GM19193 (cell line): Measurements from ENCODE around the gene ZNF579.

Experiments
- POLR2A ChIP-seq: IDR thresholded peaks from 4 replicates; pipeline ENCODE4 v1.6.1; 2011; ENCODE audit not compliant: insufficient read depth, insufficient read length; ENCODE audit errors: extremely low read depth

ZNF579 gene

DNA sequence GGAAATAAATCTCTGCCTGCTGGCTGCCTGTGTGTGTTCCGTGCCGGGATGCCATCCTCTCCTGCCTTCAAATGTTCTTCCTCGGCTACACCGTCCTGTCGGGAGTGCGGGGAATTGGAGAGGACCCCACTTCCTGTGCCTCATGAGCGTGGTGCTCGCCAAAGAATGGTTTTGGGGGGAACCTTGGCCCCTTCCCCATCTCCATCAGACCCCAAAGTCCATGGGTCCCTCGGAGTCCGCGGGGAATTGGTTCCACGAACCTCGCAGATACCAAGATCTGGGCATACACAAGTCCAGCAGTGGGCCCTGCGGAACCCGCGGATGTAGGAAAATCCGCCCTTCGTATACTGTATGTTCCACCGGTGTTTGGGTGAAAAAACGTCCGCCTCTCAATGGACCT is 22.5 kb upstream of the ZNF579 start:
- TF ChIP-seq POLR2A: no peak

DNA sequence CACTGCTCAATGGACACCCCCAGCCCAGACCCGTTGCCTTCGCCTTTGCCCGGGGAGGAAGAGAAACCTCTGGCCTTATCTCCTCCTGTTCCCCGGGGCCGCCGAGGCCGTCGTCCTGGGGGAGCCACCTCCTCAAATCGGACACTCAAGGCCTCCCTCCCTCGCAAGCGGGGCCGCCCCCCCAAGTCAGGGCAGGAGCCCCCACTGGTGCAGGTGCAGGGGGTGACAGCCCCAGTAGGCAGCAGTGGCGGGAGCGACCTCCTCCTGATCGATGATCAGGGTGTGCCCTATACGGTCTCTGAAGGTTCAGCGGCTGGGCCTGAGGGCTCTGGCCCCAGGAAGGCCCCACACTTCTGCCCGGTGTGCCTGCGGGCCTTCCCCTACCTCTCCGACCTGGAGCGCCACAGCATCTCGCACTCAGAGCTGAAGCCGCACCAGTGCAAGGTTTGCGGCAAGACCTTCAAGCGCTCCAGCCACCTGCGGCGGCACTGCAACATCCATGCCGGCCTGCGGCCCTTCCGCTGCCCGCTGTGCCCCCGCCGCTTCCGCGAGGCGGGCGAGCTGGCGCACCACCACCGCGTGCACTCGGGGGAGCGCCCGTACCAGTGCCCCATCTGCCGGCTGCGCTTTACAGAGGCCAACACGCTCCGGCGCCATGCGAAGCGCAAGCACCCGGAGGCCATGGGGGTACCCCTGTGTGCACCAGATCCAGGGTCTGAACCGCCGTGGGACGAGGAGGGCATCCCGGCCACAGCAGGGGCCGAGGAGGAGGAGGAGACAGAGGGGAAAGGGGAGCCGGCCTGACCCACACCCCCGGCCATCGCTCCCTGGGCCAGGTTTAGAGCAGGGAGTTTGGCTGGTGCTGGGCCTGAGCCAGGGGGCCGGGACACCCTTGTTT is 21.7 kb upstream of the ZNF579 start:
- no peak for TF ChIP-seq POLR2A

DNA sequence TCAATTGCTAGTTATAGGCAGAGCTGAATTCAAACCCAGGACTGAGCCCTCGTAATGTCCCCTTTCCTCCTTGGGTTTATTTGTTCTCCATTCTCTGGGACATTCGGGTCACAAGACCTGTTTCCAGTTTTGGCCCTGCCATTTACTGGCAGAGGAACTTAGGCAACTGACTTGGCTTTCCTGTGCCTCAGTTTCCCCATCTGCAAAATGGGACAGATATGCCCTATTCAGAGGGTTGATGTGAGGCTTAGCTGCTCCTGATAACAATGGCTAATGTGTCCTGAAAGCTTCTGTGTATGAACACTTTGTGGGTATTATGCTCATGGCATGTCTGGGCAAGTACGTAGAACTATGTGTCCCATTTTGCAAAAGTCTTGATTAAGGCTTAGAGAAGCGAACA is 20.4 kb upstream of the ZNF579 start:
- no peak for TF ChIP-seq POLR2A

DNA sequence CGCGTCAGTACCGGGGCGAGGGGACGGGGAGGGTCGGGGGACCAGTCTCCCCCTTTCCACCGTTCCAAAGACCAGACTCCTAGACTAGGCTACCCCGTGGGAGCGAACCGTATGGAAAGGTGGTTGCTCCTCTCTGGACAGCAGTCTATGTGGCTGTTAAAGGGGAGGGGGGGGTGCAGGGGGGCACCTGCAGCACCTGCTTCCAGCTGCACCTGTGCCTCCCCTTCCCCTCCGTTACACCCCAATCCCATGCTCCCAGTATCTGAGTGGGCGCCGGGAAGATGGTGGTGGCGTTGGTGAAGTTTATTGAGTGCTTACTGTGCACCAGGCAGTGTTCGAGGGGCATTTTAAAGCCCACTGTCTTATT is 20.0 kb upstream of the ZNF579 start:
- peak; percentile 39 for TF ChIP-seq POLR2A

DNA sequence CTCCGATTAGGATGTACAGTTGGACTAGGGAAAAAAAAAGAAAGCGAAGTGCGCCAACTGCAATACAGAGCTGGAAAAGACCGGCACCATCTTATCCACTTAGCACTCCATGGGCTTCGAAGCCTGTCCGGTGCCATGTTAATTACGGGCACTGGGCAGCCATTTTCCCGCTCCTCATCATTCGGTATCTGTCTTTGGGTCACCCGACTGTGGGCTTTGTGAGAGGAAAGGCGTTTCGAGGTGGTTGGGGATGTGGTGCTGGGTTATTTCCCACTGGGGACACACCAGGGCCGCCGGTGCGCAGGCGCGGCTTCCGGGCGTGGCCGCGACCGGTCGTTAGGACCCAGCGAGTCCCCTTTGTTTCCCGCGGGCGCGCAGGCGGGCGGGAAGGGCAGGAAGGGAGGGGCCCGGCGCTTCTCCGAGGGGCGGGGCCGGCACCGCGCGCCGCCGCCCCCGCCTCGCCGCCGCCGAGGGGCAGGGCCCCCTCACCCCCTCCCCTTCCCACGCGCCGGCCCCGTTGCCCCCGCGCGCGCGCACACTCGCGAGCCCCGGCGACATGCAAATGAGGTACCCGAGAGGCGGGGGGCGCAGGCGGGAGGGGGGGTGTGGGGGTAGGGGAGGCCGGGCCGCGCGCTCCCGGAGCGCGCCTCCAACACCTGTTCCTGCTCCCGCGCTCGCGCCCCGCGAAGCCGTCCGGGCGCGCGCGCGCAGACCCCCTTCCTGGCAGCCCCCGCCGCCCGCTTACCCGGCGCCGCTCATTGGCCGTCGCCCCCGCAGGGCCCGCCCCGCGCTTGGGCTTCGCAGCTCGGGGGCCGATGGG is 19.4 kb upstream of the ZNF579 start, which contains the start of gene ZNF524:
Gene ZNF524, plus strand, starts transcription at position 447 of the 820 bp plus-strand sequence. CDS start 1,825 bp downstream, outside the sequence.
- TF ChIP-seq POLR2A: peak; percentile 29

DNA sequence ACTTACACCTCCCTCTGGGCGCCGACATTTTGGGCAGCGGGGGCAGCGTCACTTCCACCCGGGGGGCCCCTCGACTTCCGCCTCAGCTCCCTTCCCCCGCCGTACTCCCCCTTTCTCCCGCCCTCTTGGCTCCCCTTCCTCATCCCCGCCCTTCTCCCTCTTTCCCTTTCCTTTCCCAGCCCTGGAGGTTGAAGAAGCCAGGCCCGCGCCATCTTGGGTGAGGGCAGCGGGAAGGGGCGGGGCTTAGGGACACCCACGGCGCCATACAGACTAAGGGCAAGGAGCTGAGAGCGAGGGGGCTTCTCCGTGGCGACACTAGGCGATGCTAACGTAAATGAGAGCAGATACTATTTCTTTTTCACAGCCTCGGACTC is 18.8 kb upstream of the ZNF579 start, which contains the start of gene FIZ1:
Gene FIZ1, minus strand, starts transcription at position 50 of the 374 bp plus-strand sequence. CDS start 1,652 bp downstream, outside the sequence.
- no peak for TF ChIP-seq POLR2A

DNA sequence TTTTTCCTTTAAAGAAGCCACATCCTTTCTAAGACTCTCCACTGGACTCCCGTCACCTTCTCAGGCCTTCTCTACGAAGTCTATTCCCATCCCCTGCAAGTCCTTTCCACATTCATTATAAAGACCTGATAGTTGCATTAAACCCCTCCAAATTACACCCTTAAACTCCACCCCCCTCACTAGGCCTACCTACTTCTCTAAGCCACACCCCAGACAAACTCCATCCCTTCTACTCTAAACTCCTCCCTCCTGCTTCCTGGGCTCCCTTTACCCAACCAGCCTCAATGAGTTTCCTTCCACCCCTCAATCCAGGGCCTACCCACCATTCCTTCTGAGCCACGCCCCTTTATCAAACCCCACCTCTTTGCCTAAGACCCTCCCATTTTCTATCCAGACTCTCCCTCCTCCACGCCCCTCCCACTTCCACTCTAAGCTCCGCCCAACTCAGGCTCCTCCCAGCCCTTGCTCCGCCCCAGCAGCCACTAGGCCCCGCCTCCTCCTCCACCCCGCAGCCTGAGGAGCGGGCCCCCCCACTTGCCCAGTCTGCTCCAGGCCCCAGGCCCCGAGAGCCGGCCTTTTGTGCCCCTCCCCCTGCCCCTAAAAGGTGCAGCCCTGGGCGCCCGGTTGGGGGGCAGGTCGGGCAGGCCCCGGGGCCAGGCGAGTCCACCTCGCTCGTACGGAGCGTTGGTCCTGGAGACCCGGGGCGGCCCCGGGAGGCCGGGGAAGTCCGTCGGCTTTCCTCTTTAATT is 18.2 kb upstream of the ZNF579 start:
- TF ChIP-seq POLR2A: peak; percentile 66

DNA sequence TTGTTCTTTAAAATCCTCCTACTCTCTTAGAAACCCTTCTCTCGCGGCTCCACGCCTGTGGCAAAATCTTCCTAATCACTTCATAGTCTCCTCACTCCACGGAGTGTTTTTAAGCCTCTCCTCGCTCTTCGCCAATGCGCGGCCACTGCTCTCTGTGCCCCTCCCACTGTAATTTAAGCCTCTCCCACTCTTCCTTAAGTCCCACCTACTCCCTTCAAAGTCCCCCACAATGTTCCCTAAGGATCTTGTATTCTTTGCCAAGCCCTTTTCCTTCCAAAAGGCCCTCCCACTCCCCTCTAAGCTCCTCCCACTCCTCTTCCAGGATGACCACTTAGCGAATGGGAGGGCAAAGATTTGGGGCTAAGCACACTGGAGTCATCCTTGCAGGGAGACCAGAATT is 17.4 kb upstream of the ZNF579 start:
- no peak for TF ChIP-seq POLR2A

DNA sequence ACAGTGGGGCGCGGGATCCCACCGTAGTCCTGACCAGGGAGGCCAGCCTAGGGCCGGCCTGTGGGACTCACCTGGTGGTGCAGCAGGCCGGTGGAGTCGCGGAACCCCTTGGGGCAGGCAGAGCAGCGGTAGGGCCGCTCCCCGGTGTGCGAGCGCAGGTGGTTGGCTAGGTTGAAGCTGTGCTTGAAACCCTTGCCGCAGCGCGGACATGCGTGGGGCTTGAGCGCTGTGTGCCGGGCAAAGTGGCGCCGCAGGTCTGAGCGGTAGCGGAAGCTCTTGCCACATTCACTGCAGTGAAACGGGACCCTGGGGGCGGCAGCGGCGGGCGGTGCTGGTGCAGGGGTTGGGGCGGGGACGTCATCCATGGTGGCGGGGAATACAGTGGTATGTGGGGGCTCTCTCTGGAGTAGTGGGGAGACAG is 16.9 kb upstream of the ZNF579 start:
- TF ChIP-seq POLR2A: no peak

DNA sequence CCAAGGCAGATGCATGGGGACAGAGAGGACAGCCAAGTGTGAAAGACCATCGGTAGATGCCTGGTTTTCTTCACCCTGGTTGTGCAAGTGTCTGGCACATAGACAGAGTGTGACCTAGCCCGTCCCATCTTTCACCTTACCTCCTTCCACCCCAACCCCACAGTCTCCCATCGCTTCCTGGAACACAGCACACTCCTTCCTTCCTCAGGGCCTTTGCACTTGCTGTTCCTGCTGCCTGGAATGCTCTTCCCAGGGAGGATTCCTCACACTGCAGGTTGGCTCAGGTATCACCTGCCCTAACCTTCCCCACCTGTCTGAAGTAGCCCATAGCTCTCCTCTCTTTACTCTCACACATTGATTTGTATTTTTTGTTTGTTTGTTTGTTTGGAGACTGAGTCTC is 15.7 kb upstream of the ZNF579 start:
- no peak for TF ChIP-seq POLR2A

DNA sequence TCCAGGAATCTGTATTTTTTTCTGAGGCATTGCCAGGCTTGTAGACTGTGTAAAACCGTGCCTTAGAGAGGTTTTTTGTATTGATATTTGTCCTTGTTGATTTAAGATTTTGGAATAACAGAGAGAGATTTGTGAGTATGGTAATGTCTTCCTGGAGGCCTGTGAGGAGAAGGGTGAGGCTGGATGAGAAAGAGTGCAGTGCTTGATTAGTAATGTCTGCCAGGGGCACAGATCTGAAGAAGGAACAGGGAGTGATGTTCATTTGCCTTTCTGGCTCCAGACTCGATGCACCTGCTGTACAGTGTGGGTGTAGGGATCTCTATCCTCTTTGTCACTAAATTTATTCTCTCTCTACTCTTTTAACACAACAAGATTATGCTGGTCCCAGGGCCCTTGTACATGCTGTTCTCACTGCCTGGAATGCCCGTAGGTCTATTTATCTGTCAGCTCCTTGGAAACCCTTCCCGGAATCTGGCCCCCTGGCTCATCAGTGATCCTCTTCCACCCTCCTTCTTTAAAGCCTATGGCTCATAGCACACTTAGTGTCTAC is 14.4 kb upstream of the ZNF579 start:
- no peak for TF ChIP-seq POLR2A

DNA sequence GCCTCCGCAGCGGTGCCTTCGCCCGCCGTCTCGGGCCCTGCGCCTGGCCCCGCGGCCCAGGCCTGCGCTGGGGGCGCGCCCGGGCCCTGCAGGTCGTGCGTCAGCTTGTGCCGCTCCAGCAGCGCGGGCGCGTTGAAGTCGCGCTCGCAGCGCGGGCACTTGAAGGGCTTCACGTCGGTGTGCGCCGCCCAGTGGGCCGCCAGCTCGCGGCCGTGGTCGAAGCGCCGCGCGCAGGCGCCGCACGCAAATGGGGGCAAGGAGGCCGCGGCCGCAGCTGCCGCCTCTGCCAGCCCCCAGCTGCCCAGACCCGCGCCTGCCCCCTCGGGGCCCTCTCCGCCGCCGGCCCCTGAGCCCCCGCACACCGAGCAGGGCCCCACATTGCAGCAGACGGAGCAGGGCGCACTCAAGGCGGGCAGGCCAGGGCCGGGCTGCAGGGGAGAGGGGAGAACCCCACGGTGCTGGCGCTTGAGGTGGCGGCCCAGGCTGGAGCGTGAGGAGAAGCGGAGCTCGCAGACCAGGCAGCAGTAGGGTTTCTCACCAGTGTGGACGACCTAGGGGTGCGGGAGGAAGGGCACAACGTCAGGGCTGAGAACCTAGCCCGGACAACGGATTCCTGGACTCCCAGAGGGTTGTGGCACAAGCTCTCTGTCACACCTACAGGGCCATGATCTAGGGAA is 12.6 kb upstream of the ZNF579 start:
- TF ChIP-seq POLR2A: no peak

DNA sequence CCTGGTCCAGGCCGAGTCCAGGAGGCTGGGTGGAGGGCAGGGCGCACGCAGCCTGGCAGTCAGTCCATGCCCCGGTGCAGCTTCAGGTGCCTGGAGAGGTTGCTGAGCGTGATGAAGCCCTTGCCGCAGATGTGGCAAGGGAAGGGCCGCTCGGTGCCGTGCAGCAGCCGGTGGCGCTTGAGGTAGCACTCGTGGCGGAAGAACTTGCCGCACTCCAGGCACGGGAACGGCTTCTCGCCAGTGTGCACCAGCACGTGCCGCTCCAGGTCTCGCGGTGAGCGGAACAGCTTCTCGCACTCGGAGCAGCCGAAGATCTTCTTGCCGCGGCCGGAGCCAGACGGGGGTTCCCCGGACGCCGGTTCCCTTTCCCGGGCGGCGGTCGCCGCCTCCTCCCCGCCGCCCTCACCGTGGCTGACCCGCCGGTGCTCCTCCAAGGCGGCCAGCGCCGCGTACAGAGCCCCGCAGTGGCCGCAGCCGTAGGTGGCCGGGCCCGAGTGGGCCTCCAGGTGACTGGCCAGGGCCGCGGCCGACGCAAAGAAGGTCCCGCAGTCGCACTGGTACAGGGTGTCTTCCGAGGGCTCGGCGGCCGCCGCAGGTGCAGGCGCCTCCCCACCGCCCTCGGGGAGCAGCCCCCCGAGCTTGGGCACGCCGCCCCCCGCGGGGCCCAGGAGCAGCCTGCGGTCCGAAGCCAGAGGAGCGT is 11.9 kb upstream of the ZNF579 start:
- TF ChIP-seq POLR2A: no peak

DNA sequence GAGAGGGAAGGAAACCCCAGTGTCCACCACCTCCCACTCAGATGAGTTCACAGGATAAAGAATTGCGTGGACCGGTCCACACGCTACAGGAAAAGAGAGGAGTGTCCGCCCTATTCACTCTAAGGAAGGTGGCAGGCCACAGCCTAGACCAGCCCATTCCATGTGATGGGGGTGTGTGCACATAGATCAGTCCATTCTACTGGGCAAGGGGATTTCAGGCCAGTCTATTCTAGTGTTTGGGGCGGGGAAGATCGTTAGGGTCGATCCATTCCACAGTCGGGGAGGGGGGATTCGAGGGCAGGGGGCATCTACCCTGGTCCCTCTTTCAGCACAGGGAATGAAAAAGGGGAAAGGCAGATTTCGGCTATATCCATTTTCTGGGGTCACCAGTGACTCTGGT is 10.9 kb upstream of the ZNF579 start:
- TF ChIP-seq POLR2A: no peak

DNA sequence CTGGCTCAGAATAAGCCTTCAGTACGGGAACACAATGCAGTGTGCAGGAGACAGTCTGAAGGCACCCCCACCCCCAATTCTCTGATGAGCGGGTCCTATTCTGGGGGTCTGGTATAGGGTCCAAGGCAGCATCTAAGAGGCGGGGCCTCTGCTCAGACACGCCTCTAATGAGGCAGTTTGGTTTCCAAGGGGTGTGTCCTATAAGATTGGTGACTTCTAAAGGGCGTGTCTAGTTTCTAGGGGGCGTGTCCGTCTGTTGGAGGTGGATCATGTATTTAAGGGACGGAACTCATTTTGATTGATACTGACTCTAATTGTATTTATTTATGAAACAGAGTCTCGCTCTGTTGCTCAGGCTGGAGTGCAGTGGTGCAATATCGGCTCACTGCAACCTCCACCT is 10.0 kb upstream of the ZNF579 start:
- TF ChIP-seq POLR2A: no peak
